DND-41 (cell line): ENCODE data around the gene SGPL1.

Experiments
- EZH2 ChIP-seq: IDR thresholded peaks from 3 replicates; pipeline ENCODE4 v1.6.1; 2012; ENCODE audit warnings: borderline replicate concordance, low read depth, mild to moderate bottlenecking, moderate library complexity, low read length, inconsistent platforms; ENCODE audit not compliant: severe bottlenecking
- TF ChIP-seq, protein P1 (sequence below): IDR thresholded peaks from 2 replicates; pipeline ENCODE4 v1.5.1; 2012; ENCODE audit warnings: borderline replicate concordance, low read length, moderate library complexity, mild to moderate bottlenecking; ENCODE audit not compliant: poor library complexity, severe bottlenecking; ENCODE audit errors: extremely low read depth

GRCh38 chr10:70853457-70853856, 37.7 kb downstream of the SGPL1 start:
- TF ChIP-seq, protein P1, sequence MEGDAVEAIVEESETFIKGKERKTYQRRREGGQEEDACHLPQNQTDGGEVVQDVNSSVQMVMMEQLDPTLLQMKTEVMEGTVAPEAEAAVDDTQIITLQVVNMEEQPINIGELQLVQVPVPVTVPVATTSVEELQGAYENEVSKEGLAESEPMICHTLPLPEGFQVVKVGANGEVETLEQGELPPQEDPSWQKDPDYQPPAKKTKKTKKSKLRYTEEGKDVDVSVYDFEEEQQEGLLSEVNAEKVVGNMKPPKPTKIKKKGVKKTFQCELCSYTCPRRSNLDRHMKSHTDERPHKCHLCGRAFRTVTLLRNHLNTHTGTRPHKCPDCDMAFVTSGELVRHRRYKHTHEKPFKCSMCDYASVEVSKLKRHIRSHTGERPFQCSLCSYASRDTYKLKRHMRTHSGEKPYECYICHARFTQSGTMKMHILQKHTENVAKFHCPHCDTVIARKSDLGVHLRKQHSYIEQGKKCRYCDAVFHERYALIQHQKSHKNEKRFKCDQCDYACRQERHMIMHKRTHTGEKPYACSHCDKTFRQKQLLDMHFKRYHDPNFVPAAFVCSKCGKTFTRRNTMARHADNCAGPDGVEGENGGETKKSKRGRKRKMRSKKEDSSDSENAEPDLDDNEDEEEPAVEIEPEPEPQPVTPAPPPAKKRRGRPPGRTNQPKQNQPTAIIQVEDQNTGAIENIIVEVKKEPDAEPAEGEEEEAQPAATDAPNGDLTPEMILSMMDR, result no peak
- no peak for TF ChIP-seq EZH2
